DND-41 (cell line): ENCODE measurements around the gene GZF1.
A peak's percentile ranks its signal among the peaks of the same experiment; 100 is the strongest.

Experiments used
- ATAC-seq: fragments of 200-7000 bp; cut with Tn5 transposase; 3 replicates; pipeline ENCODE4 v1.9.1; 2021; ENCODE audit warnings: low read depth; ENCODE audit not compliant: insufficient read depth
- DNase-seq: peaks from one replicate; pipeline ENCODE4 v3.0.0-alpha.2; 2020
- H2AFZ ChIP-seq: 2 replicates; pipeline ENCODE4 v1.6.0; 2012; ENCODE audit warnings: low read depth, low read length
- H3K27ac ChIP-seq: 2 replicates; pipeline ENCODE4 v1.5.1; 2012; ENCODE audit warnings: low read length, inconsistent platforms
- H3K27me3 ChIP-seq: fragments of 200-600 bp; sonication (generic); 2 replicates; pipeline ENCODE4 v1.6.0; 2012; ENCODE audit warnings: low read length, mild to moderate bottlenecking, inconsistent platforms; ENCODE audit not compliant: insufficient read depth, poor library complexity
- H3K36me3 ChIP-seq: 2 replicates; pipeline ENCODE4 v1.5.1; 2012; ENCODE audit warnings: low read length, inconsistent platforms; ENCODE audit not compliant: insufficient read depth
- H3K4me1 ChIP-seq: 2 replicates; pipeline ENCODE4 v1.5.1; 2012; ENCODE audit warnings: mild to moderate bottlenecking, low read length; ENCODE audit not compliant: insufficient read depth
- H3K4me2 ChIP-seq: 2 replicates; pipeline ENCODE4 v1.6.0; 2012; ENCODE audit warnings: mild to moderate bottlenecking, moderate library complexity, low read length, inconsistent platforms; ENCODE audit not compliant: insufficient read depth
- H3K4me3 ChIP-seq, 2 experiments: fragments of 200-600 bp in 1 of 2; shearing (Covaris generic) in 1 of 2; 2 replicates each; pipeline ENCODE4 v1.5.1; 2012 to 2016; ENCODE audit warnings: inconsistent platforms in 2 of 2, low read length in 2 of 2, mild to moderate bottlenecking in 2 of 2, low read depth in 1 of 2, moderate library complexity in 1 of 2
- H3K79me2 ChIP-seq: 2 replicates; pipeline ENCODE4 v1.6.0; 2012; ENCODE audit warnings: low read length, inconsistent platforms; ENCODE audit not compliant: insufficient read depth
- H3K9ac ChIP-seq: 2 replicates; pipeline ENCODE4 v1.6.0; 2012; ENCODE audit warnings: low read depth, mild to moderate bottlenecking, inconsistent platforms, low read length, moderate library complexity
- H3K9me3 ChIP-seq: 2 replicates; pipeline ENCODE4 v1.5.1; 2012; ENCODE audit warnings: low read length, moderate library complexity, mild to moderate bottlenecking, inconsistent platforms; ENCODE audit not compliant: insufficient read depth, severe bottlenecking
- H4K20me1 ChIP-seq: 2 replicates; pipeline ENCODE4 v1.6.0; 2012; ENCODE audit warnings: low read length; ENCODE audit not compliant: insufficient read depth
- CTCF ChIP-seq: IDR thresholded peaks from 2 replicates; pipeline ENCODE4 v1.5.1; 2012; ENCODE audit warnings: borderline replicate concordance, low read length, moderate library complexity, mild to moderate bottlenecking; ENCODE audit not compliant: poor library complexity, severe bottlenecking; ENCODE audit errors: extremely low read depth
- EZH2 ChIP-seq: IDR thresholded peaks from 3 replicates; pipeline ENCODE4 v1.6.1; 2012; ENCODE audit warnings: borderline replicate concordance, low read depth, mild to moderate bottlenecking, moderate library complexity, low read length, inconsistent platforms; ENCODE audit not compliant: severe bottlenecking

Gene GZF1

GRCh38 chr20:23397961-23398360, 36.0 kb downstream of the GZF1 start:
- Histone ChIP-seq H3K9ac (no peak overlapping the region), H3K27ac (no peak overlapping the region)
- TF ChIP-seq EZH2 (no peak), CTCF (no peak)

GRCh38 chr20:23399568-23400241, 37.7 kb downstream of the GZF1 start:
- Histone ChIP-seq H3K9me3 (no peaks in the 10 kb centered on the region), H4K20me1 (peaks cover 12% of the 10 kb centered on the region), H3K4me3 (no peak overlapping the region), H3K9ac (no peak overlapping the region), H3K4me2 (no peak overlapping the region), H3K27ac (no peak overlapping the region), H3K27me3 (no peaks in the 10 kb centered on the region), H3K36me3 (peaks cover 23% of the 10 kb centered on the region), H3K4me1 (no peaks in the 10 kb centered on the region), H3K79me2 (peaks cover 21% of the 10 kb centered on the region), H2AFZ (no peak overlapping the region)
- TF ChIP-seq CTCF, result peak; percentile 35
- no peak for TF ChIP-seq EZH2
- ATAC-seq (peak; percentile 61; the same call in 2 of the 3 replicates), DNase-seq (no peak)

More at GRCh38 chr20:23397961-23398360, 36.0 kb downstream of the GZF1 start:
- Histone ChIP-seq H3K36me3 (peaks cover 40% of the 10 kb centered on the region), H3K4me1 (no peaks in the 10 kb centered on the region), H4K20me1 (peaks cover 9% of the 10 kb centered on the region; the same call in 1 of the 2 replicates), H3K79me2 (peaks cover 10% of the 10 kb centered on the region), H2AFZ (no peak overlapping the region), H3K9me3 (no peaks in the 10 kb centered on the region), H3K27me3 (no peaks in the 10 kb centered on the region), H3K4me3 (no peak overlapping the region), H3K4me2 (no peak overlapping the region)
- ATAC-seq, result no peak
- no peak for DNase-seq

- TF ChIP-seq EZH2 (no peak), CTCF (no peak)
- Histone ChIP-seq H3K9ac (no peak overlapping the region), H2AFZ (no peak overlapping the region), H3K27ac (no peak overlapping the region), H3K4me1 (no peaks in the 10 kb centered on the region), H3K36me3 (peaks cover 13% of the 10 kb centered on the region; the same call in 1 of the 2 replicates), H4K20me1 (peaks cover 14% of the 10 kb centered on the region), H3K4me3 (no peak overlapping the region), H3K4me2 (no peak overlapping the region), H3K79me2 (peaks cover 35% of the 10 kb centered on the region), H3K9me3 (no peaks in the 10 kb centered on the region), H3K27me3 (no peaks in the 10 kb centered on the region)
- ATAC-seq (no peak), DNase-seq (no peak)
These were observed 39.1 kb downstream of the GZF1 start for GRCh38 chr20:23401051-23401450.
